ENCODE measurements around the gene SLC13A1. TPM values are rescaled to one million over a fixed set of nuclear protein-coding genes. Genes with fewer than 3 reads are reported as not detected.

Gene SLC13A1
- total RNA-seq, 4 donors from 2014 or later, result not detected

DNA sequence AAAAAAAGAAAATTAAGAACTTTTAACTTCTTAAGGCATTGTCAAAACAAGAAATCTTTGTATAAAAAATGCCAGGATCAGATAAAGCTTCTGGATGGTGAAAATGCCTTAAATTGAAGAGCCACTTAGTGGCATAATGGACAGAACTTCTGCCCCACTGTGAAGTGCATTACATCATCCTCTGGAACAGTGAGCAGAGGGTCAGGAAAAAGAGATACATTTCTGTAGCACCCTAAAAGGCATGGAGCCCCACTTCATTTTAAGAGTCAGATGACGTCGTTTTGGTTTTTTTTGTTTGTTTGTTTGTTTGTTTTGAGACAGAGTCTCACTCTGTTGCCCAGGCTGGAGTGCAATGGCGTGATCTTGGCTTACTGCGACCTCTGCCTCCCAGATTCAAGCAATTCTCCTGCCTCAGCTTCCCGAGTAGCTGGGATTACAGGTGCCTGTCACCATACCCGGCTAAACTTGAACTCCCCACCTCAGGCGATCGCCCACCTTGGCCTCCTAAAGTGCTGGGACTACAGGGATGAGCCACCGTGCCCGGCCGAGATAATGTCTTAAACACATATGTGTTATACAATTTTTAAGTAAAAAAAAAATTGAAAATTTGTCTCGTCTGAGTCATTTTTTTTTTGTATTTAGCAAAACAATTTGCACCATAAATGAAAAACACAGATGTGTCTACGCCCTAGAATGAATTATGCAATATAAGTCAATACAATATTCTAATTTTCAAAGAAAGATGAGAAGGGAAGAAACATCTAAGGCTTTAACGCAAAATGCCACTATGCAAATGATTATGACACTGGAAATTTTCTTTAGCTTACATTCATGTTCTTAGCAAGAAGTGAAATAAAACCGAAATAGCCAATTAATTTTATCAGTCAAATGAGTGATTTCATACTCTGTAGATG, 29.2 kb downstream of the SLC13A1 start:
- no peaks in the 10 kb centered on the region for H3K27me3 ChIP-seq
- no peaks in the 10 kb centered on the region for H3K9me3 ChIP-seq
- no peak for TF ChIP-seq CTCF (IDR thresholded peaks at IDR 0.05 in 4 of 5, conservative IDR thresholded peaks at IDR 0.05 in 1 of 5)
- TF ChIP-seq POLR2A (IDR thresholded peaks at IDR 0.05), result no peak
- intact Hi-C loops (cut with DNase I; ENCODE audit: low total_unique reads), result no loop called here
- H3K4me1 ChIP-seq, result no peaks in the 10 kb centered on the region
- in situ Hi-C loops (cut with MboI; ENCODE audit: low sequenced_read_pairs in 4 of 4), result no loop called here
- DNase-seq (no peak), ATAC-seq (no peak)
- no peaks in the 10 kb centered on the region for H3K36me3 ChIP-seq
- no peak overlapping the region for H3K27ac ChIP-seq
- no peak overlapping the region for H3K4me3 ChIP-seq

- DNase-seq (no peak), ATAC-seq (no peak)
- Histone ChIP-seq H3K4me1 (no peaks in the 10 kb centered on the region), H3K4me3 (no peak overlapping the region), H3K36me3 (no peaks in the 10 kb centered on the region), H3K9me3 (no peaks in the 10 kb centered on the region), H3K27ac (no peak overlapping the region), H3K27me3 (no peaks in the 10 kb centered on the region)
- in situ Hi-C loops (cut with MboI; ENCODE audit: low sequenced_read_pairs in 4 of 4) (no loop called here), intact Hi-C loops (cut with DNase I; ENCODE audit: low total_unique reads) (no loop called here)
- TF ChIP-seq POLR2A (IDR thresholded peaks at IDR 0.05) (no peak), CTCF (IDR thresholded peaks at IDR 0.05 in 4 of 5, conservative IDR thresholded peaks at IDR 0.05 in 1 of 5) (no peak)
Observed at GRCh38 chr7:123169065-123169464, 30.7 kb downstream of the SLC13A1 start.

DNA sequence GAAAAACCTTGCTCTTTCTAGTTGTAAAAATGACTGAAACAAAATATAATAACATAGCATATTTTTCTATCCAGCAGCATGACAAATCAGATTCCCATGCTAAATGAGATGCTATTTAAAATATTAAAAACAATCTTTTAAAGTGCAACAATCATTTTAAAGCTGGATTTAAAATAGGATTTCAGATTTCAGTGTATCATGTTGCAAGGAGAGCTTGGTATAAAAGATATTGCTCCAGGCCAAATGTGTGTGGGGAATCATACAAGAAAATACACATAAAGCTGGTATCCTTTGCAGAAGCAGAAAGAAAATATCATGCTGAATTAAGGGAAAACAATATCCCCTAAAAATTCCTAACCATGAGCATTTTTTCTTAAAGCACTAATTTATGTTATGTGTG, 42.2 kb downstream of the SLC13A1 start:
- no peak for ATAC-seq
- no peak for DNase-seq
- H3K36me3 ChIP-seq, result no peaks in the 10 kb centered on the region
- in situ Hi-C loops (cut with MboI; ENCODE audit: low sequenced_read_pairs in 4 of 4) (no loop called here), intact Hi-C loops (cut with DNase I; ENCODE audit: low total_unique reads) (no loop called here)
- no peaks in the 10 kb centered on the region for H3K4me1 ChIP-seq
- H3K9me3 ChIP-seq, result no peaks in the 10 kb centered on the region
- H3K27ac ChIP-seq, result no peak overlapping the region
- no peak overlapping the region for H3K4me3 ChIP-seq
- no peaks in the 10 kb centered on the region for H3K27me3 ChIP-seq
- TF ChIP-seq POLR2A (IDR thresholded peaks at IDR 0.05) (no peak), CTCF (IDR thresholded peaks at IDR 0.05 in 4 of 5, conservative IDR thresholded peaks at IDR 0.05 in 1 of 5) (no peak)

DNA sequence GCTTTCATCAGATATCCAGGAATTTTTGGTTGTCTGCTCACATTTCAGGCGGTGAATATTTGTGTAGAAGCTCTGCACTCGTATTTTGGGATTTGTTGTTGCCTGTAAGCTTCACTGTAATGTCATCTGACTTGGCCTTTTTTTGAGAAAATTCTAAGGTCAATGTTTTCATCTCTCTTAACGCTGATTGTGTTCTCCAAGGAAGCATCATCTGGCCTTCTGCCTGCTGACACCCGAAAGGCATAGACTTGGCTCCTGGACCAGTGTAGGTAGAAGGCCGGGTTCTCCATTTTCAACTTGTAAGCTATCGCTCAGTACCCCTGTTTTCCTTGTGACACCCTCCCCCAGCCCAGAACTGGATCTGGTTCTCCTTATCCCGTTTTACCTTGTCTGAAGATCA, 44.2 kb downstream of the SLC13A1 start:
- H3K36me3 ChIP-seq, result no peaks in the 10 kb centered on the region
- DNase-seq (no peak), ATAC-seq (no peak)
- intact Hi-C loops (cut with DNase I; ENCODE audit: low total_unique reads), result no loop called here
- H3K4me3 ChIP-seq, result no peak overlapping the region
- TF ChIP-seq CTCF (IDR thresholded peaks at IDR 0.05 in 4 of 5, conservative IDR thresholded peaks at IDR 0.05 in 1 of 5), result no peak
- TF ChIP-seq POLR2A (IDR thresholded peaks at IDR 0.05), result no peak
- H3K4me1 ChIP-seq, result no peaks in the 10 kb centered on the region
- in situ Hi-C loops (cut with MboI; ENCODE audit: low sequenced_read_pairs in 4 of 4), result no loop called here
- H3K27ac ChIP-seq, result no peak overlapping the region
- no peaks in the 10 kb centered on the region for H3K9me3 ChIP-seq
- H3K27me3 ChIP-seq, result no peaks in the 10 kb centered on the region
